Measurements from ENCODE around the gene CLCN6.
"Not testable (repeated sequence)": the region's sequence is repeated elsewhere in the genome, so short reads cannot be mapped to it uniquely, and the experiment has no call there.

CLCN6 gene

DNA sequence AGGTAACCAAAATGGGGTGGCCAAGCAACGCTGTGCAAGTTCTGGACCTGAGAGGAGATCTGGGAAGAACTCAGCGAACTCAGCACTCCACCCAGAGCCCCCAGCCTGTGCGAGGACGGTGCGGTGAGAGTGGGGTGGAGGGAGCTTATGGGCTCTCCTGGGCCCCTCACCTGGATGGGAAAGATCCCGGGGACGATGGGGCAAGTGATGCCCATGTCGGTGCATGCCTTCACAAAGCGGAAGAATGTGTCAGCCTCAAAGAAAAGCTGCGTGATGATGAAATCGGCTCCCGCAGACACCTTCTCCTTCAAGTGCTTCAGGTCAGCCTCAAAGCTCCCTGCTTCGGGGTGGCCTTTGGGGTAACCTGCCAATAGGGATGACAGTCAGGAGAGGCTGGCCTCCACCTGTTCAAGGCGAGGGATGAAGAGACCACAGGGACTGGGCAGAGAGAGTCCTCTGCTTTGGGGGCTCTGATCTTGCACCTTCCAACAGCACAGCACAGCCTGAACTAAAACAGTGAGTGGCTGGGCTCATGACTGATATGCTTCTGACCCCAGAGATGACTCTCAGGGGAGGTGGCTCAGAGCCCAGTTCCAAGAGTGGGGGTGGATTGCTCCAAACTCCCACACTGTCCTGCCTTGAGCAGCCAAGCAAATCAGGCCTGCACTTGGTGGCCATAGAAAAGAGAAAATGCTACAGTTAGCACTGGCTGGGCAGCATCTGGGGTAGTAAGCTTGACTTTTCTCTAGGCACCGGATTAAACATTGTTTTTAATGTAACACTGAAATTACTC, 9.8 kb upstream of the CLCN6 start:
- no peak for DNase-seq

DNA sequence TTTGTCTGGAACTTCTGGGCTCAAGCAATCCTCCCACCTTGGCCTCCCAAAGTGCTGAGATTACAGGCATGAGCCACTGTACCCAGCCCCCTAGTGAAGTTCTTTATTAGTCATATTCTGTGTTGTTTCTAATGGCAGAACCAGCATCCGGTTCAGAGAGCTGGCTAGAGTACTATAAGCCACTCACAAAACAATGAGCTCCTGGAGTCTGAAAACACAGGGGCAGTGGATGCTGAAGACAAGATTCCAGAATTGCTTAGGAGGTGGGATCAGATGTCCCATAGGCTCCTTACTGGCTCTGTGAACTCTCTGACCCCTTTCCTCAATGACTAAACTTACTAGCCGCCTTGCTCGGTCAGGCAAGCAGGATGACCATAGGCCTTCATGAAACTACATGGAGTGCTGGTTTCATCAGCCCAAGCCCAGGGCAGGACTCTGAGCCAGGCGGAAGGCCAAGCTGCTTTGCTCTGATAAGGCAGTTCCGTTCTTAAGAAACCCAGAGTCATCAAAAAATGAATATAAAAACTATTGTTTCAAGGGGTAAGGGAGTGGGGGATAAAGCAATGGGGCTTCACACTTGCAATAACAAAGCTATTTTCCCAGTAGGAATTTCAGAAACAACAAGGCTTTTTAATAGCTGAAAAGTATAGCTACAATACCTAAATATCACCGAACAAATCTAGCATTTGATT, 8.3 kb upstream of the CLCN6 start:
- no peak for DNase-seq

DNA sequence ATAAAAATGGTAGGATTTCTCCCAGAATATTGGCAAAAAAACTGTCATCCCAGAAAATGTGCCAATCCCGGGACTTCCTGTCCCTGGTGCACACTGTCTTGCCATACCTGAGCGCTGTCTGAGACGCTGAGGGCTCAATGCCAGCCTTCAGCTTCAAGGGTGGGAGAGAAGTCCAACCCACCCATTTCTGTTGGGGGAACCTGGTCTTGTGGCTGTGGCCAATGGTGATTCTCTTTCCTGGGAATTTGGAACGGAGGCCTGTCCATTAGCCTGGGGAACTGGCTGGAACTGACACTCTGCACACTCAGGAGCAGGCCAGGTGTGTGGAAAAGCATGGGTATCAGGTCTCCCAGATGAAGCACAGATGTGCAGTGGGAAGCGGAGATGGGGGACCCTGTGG, 6.9 kb upstream of the CLCN6 start:
- no peak for DNase-seq

DNA sequence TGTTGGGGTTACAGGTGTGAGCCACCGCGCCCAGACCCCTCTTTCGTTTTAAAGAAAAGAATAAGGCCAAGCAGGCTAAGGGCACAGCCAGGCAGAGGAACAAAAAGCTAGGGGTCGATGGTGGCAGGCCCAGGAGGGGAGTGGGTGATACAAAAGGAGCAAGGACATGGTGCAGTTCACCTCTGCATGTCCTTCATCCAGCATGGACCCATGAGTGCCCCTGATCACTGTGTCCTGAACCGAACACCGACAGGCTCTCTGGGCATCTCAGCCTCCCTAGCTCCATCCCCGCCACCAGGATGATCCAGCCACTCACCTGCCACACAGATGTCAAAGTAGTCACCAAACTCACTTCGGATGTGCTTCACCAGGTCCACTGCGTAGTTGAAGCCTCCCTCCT, 6.1 kb upstream of the CLCN6 start:
- DNase-seq, result no peak

DNA sequence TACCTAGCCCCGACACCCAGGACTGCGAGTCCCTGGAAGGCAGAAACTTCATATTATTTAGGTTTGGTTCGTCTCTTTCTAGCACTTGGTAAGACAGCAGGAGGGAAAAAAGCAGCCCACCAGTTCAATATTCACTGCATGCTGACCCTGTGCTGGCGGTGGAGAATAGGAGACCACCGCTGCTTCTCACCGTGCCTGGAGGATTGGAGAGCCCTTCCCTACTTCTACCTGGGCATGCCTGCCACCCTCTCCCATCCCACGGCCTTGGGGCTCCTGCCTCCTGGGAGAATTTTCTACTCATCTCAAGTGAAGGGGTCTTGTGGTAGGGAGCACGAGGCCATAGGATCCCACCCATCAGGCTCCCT, 5.6 kb upstream of the CLCN6 start:
- no peak for DNase-seq

DNA sequence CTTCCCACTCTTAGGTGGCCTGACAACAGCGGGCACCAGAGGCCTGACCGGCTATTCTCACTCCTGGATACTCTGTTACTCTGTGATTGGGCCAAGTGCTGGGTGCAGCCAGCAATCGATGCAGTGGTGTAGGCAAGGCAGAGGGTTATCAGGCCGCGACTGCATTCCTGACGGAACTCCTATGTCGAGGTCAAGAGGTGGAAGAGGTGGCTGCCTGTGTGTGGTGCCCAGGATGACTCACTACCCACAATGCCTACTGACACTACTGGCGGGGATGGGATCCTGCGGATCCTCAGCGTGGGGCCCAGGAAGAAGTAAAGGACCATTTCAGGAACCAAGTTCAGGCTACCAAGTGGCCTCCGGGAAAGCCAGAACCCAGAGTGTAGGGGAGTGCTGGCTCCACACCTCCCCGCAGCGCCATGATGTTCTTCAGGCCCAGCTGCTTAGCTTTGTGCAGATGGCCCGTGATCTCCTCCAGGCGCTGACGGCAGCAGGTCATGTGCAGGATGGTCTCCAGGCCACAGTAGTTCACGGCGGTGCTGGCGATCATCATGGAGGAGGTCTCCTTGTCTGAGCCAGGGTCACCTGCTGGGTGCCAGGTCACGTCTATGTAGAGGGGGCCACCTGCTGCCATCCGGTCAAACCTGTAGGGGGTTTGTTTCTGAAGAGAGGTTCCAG, 5.1 kb upstream of the CLCN6 start:
- no peak for DNase-seq

DNA sequence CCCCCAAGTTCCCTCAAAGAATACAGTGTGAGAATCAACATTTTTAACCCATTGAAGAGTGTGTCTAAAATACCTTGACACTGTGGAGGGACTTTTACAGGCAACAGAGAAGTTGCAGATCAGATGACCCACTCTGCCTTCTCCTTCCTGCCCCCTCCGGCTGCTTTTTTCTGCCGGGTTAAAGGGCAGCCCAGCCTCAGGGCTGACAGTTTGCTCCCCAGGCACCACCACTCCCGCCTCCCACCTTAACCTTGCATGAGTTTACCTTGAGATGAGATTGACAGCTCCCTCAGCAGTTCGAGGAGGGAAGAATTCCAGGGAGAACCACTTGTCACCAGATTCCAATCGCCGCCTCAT, 3.4 kb upstream of the CLCN6 start:
- DNase-seq, result no peak

DNA sequence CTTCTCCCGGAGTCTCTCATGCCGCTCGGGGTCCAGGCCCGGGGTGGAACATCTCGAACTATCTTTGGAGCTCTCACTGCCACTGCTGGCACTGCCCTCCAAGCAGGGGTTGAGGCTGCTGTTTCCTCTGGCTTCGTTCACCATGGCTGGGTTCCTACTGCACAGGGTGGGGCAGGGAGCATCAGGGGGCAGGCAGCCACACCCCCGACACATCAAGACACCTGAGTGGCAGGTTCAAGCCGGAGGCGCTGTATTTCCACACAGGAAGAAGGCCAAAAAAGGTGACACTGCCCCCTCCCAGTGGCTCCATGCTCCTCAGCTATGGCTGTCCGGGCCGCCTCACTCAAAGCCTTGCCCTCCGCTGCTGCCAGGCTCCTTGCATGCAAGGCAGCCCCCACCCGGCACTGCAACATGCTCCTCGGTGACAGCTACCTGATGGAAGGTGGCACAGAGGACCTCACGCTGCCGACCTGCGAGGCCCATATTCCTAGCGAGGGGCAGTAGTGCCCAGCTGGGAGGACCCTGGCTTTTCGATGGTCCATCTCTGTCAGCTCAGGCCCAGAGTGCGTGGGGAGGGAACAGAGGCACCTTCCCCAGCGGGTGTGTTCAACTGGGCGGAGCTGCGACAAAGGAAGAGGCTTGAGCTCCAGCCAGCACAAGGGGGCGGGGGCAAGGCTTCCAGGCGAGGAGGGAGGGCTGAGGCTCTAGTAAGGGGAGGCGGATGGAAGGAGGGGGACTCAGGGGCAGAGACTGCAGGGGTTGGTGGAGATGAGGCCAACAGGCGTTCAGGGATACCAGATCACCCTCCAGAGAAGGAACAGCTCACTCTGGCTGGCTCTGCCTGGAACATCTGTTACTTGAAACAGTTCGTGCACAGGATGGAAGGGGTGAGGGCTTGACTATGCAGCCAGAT, 2.8 kb upstream of the CLCN6 start:
- DNase-seq, result peak; percentile 84

DNA sequence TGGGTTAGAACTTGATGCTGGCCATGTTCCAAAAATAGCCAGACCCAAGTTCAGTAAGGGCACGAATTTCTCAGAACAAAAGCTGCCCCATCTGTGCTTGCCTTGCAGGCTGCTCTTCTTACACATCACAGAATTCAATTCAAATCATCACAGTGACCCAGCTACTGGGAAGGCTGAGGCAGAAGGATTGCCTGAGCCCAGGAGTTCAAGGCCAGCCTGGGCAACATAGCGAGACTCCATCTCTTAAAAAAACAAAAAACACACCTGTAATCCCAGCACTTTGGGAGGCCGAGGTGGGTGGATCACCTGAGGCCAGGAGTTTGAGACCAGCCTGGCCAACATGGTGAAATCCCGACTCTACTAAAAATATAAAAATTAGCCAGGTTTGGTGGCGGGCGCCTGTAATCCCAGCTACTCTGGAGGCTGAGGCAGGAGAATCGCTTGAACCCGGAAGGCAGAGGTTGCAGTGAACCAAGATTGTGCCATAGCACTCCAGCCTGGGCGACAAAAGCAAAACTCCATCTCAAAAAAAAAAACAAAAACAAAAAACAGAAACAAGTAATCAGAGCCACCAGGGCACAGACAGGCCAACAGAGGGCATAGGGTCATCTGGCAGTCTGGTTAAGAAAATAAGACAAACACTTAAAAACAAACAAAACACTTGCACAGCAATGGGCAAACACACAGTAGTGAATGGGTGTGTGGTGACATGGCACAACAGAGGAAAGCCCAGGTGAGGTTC, 1.9 kb upstream of the CLCN6 start:
- not testable (repeated sequence) for DNase-seq

DNA sequence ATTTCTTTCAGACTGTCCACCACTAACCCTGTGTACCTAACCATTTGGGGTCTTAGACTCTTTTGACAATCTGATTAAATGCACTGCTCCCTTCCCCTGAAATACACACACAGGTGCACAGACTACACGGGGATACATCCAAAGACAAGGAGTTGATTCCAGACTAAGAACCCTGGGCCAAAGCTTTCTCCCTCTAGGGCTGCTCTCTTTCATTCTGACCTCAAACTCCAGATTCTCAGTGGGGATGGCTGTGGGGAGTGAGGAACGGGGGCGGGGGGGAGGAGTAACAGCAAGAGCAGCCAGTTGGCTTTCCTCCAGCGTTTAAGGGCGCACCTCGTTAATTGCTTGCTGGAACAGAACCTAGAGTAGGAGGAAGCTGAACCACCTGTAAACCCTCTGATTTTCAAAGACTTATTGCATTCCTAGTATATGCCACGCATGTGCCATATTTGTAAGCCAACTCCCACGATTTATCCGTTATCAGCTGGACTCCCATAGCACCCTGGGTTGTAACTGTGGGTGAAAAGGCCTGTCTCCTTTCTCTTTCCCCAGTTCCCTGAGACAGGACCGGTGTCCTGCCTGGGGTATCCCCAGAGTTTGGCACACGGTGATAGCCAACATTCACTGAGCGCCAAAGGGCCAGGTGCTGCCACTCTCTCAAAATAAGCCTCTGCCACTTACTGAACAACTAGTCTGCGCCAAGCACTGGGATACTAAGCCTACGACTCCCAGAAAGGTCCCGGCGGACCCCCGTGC, 1.1 kb upstream of the CLCN6 start:
- peak; percentile 34 for DNase-seq

DNA sequence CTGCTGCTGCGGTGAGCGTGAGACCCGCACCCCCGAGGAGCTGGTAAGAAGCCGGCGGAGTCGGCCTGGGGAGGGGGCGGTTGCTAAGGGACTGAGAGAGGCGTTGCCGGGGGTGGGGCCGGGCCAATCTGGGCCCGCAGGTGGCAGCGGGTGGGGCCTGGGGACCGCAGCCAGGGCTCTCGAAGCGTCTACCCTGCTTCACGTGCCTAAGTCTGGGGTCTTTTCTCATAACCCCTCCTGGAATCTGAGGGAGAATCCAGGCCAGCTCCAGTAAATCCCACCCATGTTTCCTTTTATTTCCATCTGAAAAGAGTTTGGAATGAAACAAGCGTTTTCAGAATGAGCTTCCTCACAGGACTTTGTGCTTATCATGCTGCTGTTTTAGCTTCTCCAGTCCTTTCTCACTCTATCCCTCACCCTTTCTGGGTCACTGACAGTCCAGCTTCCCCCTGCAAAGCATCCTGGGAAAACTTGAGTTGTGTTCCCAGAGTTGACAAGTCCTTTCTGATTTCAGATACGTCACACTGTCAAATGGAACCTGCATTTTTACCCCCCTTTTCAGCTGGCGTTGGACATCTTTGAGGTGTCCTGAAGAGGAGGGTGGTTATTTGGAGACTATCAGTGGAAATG, 431 bp downstream of the CLCN6 start:
- peak; percentile 30 for DNase-seq

DNA sequence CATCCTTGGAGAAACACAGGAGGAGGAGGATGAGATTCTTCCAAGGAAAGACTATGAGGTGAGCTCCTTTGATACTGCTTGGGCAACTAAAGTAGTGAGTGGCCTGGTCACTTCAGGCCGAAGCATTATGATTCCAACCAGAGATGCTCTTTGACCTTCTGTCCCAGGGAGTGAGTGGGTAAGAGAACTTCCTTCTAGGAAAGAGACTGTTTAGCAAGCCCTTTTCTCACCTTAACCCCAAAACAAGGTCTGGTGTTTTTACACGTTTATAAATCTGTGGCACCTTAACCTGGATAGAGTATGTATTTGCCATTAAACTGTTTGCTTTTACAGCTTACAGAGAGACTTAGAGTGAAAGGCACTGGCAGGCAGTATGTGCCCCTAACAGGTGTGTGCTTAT, 1.1 kb downstream of the CLCN6 start:
- DNase-seq, result no peak

DNA sequence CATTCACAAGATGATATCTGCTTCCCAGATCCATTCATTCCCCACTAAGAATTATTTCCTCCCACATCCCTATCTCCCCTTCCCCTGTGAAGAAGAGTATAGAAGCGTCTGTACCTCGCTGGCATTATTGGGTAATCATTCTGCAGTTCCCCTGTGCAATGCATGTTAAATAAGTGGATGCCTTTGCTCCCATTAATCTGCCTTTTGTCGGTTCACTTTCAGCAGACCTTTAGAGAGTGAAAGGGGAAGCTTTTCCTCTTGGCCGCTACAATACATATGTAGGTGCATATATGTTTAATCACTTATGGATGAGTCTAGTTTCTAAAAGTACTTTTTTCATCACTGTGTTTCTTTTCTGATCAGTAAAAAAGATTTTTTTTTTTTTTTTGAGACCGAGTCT, 7.0 kb downstream of the CLCN6 start:
- DNase-seq, result no peak

DNA sequence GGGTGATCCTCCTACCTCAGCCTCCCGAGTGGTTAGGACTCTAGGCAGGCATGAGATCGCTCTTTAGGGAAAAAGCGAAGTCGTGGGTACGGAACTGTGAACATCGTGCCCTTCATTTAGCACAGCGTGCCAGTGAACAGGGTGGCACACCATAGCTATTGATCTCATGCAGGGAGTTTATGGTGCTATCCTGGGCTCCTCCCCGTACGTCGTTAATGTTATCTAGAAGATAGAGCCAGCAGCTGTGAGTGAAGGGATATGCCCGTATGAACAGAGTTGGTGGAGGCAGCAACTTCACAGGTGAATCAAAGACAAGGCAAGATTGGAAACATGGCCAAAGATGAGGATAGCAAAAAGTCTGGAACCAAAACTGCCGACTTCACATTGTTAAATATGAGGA, 11.2 kb downstream of the CLCN6 start:
- DNase-seq, result no peak

DNA sequence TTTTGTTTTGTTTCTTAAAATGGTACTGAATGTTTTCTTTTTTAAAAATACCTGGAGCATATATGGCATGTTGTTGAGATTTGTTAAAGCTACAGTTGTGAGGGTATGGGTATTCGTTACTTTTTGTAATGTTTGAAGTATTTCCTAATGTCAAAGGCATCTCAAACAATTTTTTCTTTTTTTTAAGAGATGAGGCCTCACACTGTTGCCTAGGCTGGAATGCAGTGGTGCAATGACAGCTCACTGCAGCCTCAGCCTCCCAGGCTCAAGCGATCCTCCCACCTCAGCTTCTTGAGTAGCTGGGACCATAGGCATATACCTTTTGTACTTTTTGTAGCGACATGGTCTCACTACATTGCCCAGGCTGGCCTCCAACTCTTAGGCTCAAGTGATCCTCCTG, 16.1 kb downstream of the CLCN6 start:
- no peak for DNase-seq

DNA sequence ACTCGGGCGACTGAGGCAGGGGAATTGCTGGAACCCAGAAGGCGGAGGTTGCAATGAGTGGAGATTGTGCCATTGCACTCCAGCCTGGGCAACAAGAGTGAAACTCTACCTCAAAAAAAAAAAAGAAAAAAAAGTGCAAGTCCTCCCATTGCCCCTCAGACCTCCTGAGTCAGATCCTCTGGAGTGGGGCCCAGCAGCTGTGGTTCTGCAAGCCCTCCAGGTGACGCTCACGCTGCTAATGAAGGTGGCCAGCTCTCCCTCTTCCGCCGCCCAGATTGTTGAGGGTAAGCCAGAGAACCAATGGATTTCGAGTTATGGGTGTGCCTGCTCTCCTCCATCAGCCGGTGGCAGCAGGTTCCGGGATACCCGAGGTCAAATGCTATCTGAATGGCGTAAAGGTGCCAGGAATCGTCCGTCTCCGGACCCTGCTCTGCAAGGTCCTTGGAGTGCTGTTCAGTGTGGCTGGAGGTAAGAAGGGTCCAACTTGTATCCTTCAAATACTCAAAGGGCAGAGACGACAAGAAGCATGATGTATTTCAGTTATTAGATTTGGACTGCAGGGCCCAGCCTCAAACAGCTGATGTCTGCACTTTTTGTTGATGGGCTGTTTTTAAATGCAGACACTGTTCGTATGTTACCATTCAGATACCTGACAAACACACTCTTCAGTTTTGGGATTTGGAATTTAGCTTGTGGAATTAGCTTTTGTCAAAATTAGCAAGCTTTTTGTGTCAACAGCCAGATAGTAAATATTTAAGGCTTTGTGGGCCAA, 17.6 kb downstream of the CLCN6 start:
- no peak for DNase-seq

DNA sequence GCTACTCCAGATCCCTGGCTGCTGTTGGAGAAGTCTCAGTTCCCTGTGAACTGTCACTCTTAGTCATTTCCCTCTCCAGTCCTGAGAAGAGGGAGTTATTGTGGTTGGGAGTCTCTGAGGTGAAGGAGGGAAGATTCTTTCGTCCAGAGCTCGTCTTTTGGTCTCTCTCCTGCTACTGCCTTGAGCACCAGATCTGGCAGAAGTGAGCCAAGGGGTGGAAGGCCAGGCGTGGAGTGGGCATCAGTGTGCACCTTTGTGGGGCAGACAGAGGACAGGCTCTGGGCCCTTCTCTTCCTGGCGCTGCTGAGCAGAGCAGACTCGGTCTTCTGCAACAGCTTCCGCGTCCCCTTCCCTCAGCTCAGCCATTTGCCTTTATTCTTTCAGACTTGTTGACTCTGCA, 19.1 kb downstream of the CLCN6 start:
- no peak for DNase-seq

DNA sequence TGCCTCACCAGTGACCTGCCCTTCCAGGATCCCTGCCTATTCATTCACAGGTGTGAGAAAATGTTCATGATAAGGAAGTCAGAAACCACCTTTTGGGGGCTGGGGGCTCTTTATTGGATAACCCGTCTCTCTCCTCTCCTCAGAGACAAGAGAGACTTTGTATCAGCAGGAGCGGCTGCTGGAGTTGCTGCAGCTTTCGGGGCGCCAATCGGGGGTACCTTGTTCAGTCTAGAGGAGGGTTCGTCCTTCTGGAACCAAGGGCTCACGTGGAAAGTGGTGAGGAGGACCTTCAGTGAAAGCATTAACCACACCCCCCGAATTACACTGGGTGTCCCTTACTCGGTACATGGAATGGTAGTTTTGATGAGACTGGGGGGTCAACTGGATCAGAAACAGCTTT, 21.0 kb downstream of the CLCN6 start:
- DNase-seq, result no peak

DNA sequence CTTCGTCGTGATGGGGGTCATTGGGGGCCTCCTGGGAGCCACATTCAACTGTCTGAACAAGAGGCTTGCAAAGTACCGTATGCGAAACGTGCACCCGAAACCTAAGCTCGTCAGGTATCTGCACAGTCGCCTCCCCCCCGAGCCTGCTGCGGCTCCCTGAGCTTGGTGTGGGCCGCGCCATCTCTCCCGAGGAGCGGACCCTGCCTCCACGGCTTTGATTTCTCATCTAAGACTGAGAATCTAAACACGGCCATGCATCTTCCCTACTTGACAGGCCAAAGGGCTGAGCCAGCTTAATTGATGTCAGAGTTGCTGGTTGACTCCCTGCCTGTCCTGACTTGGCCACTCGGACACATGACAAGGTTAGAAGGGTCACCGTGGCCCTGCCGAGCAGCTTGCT, 22.5 kb downstream of the CLCN6 start:
- no peak for DNase-seq

DNA sequence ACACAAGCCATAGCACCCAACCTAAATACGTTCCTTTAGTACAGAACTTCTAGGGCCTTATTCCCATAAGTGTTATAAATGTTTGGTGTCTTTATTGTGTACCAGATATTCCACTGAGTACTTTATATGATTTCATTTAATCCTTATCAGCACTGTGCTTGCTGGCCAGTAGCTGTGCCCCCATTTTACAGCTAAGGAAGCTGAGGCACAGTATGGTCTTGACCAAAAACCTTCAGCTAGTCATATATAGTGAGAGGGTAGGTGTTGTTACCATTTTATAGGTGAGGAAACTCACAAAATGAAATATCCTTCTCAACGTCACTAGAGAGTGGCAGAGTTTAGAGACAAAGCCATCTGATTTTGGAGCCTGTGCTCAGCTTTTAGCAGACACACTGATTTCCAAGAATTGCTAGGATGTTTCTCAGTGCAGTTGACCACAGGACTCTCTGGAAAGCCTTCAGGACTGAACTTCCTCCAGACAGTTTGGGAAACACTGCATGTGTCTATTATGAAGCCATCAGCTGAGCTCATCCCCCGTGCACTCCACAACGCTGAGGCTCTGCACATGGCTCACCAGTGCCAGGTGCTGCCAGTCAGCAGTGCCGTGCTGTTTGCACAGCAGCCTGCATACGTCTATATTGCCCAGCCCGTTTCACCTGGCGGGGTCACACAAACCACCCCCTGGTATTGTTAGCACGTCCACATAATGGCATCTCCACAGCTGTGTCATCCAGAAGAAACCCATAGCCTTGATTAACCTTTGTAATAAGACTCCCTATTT, 26.1 kb downstream of the CLCN6 start:
- no peak for DNase-seq
